Measurements from ENCODE around the gene ZNF276. TPM values are rescaled to one million over a fixed set of nuclear protein-coding genes. Genes with fewer than 3 reads are reported as not detected.

Gene ZNF276
- total RNA-seq, 1 experiment from 2014 or later, result 28.8 TPM

- BruUV-seq (replicated peaks), result no TSS peak
These were observed 66.0 kb downstream of the ZNF276 start for GRCh38 chr16:89787365-89787805.

More at GRCh38 chr16:89787365-89787805, 66.0 kb downstream of the ZNF276 start:
- Histone ChIP-seq H2AFZ (no peak overlapping the region), H3K9me2 (ENCODE audit: insufficient read depth) (no peaks in the 10 kb centered on the region), H3F3A (ENCODE audit: insufficient read depth, low read depth) (no peaks in the 10 kb centered on the region), H3K4me2 (no peak overlapping the region), H3K36me3 (ENCODE audit: low read depth) (no peaks in the 10 kb centered on the region), H3K9me3 (ENCODE audit: insufficient read depth, low read depth) (no peaks in the 10 kb centered on the region), H4K20me1 (ENCODE audit: insufficient read depth) (no peaks in the 10 kb centered on the region), H3K4me3 (no peak overlapping the region), H3K27me3 (ENCODE audit: insufficient read depth, low read depth) (no peaks in the 10 kb centered on the region), H3K79me2 (ENCODE audit: low read depth) (no peaks in the 10 kb centered on the region), H3K4me1 (replicated peaks; ENCODE audit: insufficient read depth) (no peaks in the 10 kb centered on the region), H3K27ac (no peak overlapping the region)
- no peak for TF ChIP-seq EZH2 (IDR thresholded peaks at IDR 0.05; ENCODE audit: low read depth)
- TF ChIP-seq, protein P1, sequence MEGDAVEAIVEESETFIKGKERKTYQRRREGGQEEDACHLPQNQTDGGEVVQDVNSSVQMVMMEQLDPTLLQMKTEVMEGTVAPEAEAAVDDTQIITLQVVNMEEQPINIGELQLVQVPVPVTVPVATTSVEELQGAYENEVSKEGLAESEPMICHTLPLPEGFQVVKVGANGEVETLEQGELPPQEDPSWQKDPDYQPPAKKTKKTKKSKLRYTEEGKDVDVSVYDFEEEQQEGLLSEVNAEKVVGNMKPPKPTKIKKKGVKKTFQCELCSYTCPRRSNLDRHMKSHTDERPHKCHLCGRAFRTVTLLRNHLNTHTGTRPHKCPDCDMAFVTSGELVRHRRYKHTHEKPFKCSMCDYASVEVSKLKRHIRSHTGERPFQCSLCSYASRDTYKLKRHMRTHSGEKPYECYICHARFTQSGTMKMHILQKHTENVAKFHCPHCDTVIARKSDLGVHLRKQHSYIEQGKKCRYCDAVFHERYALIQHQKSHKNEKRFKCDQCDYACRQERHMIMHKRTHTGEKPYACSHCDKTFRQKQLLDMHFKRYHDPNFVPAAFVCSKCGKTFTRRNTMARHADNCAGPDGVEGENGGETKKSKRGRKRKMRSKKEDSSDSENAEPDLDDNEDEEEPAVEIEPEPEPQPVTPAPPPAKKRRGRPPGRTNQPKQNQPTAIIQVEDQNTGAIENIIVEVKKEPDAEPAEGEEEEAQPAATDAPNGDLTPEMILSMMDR (conservative IDR thresholded peaks at IDR 0.05), result no peak
- DNase-seq, result no peak
- POLR2A ChIA-PET (ENCODE audit: unreplicated experiment), result interaction anchor here (0.7 kb wide), 1 partner anchor 145 kb away, joined by 3 read pairs; no protein-coding TSS in a partner anchor
- intact Hi-C loops (cut with micrococcal nuclease; ENCODE audit: unreplicated experiment), result no loop called here
- CTCF ChIA-PET, result no interaction called here

Other genes with a start within 250 kb of the ZNF276 start
- 206 and 220 TPM in 2 replicates for gene ANKRD11, start 231.0 kb upstream of the ZNF276 start, total RNA-seq (2021)
- gene SPG7, start 213.1 kb upstream of the ZNF276 start, total RNA-seq (2021), result 160 and 198 TPM in 2 replicates
- gene RPL13, start 160.9 kb upstream of the ZNF276 start, total RNA-seq (2021), result 2,045 and 3,124 TPM in 2 replicates
- 19.5 and 27.8 TPM in 2 replicates for gene CPNE7, start 145.8 kb upstream of the ZNF276 start, total RNA-seq (2021)
- gene DPEP1, start 107.9 kb upstream of the ZNF276 start, total RNA-seq (2021), result not detected in 2 replicates
- gene CHMP1A, start 63.8 kb upstream of the ZNF276 start, total RNA-seq (2021), result 151 and 237 TPM in 2 replicates
- gene SPATA33, start 63.7 kb upstream of the ZNF276 start, total RNA-seq (2021), result 21.0 and 25.6 TPM in 2 replicates
- 76.6 and 110 TPM in 2 replicates for gene CDK10, start 34.8 kb upstream of the ZNF276 start, total RNA-seq (2021)
- gene SPATA2L, start 19.8 kb upstream of the ZNF276 start, total RNA-seq (2021), result 15.3 and 23.8 TPM in 2 replicates
- 15.2 and 20.4 TPM in 2 replicates for gene VPS9D1, start 639 bp upstream of the ZNF276 start, total RNA-seq (2021)
- 61.6 and 79.9 TPM in 2 replicates for gene FANCA, start 95.1 kb downstream of the ZNF276 start, total RNA-seq (2021)
- gene SPIRE2, start 106.9 kb downstream of the ZNF276 start, total RNA-seq (2021), result 34.5 and 48.6 TPM in 2 replicates
- gene TCF25, start 152.1 kb downstream of the ZNF276 start, total RNA-seq (2021), result 298 and 347 TPM in 2 replicates
- 34.3 and 45.2 TPM in 2 replicates for gene MC1R, start 197.3 kb downstream of the ZNF276 start, total RNA-seq (2021)
- 79.6 and 105 TPM in 2 replicates for gene TUBB3, start 201.8 kb downstream of the ZNF276 start, total RNA-seq (2021)
- 59.6 and 66.9 TPM in 2 replicates for gene DEF8, start 227.2 kb downstream of the ZNF276 start, total RNA-seq (2021)